GM21423 (cell line): ENCODE results near the gene VPS54.

Experiments used
- ATAC-seq: cut with Tn5 transposase; IDR thresholded peaks from one replicate; pipeline ENCODE4 v1.9.1; 2021; ENCODE audit warnings: mild to moderate bottlenecking, moderate library complexity; ENCODE audit not compliant: unreplicated experiment

VPS54 gene

GRCh38 chr2:63846487-63846886 is 172.7 kb downstream of the VPS54 start:
- ATAC-seq, result no peak

- ATAC-seq, result no peak
These were observed 173.4 kb downstream of the VPS54 start for GRCh38 chr2:63845866-63846265.

GRCh38 chr2:63844616-63845015 is 174.6 kb downstream of the VPS54 start:
- no peak for ATAC-seq

GRCh38 chr2:63843791-63844190 is 175.4 kb downstream of the VPS54 start:
- ATAC-seq, result no peak

- ATAC-seq, result no peak
These were observed 176.1 kb downstream of the VPS54 start for GRCh38 chr2:63843093-63843492.

- no peak for ATAC-seq
These were observed 176.8 kb downstream of the VPS54 start for GRCh38 chr2:63842149-63843061.
